K562 (cell line): ENCODE measurements around the gene PCYT1A. TPM values are rescaled to one million over a fixed set of nuclear protein-coding genes. Genes with fewer than 3 reads are reported as not detected.

Source experiments
- ATAC-seq: fragments of 200-7000 bp; cut with Tn5 transposase; 3 replicates; pipeline ENCODE4 v1.9.1; 2020; ENCODE audit warnings: moderate library complexity
- BruUV-seq: library from RNA; stranded (reverse); fragments of 400-500 nt; replicated peaks from 2 replicates; lab custom pipeline; 2021; lab: Mats Ljungman, UMichigan
- CTCF ChIA-PET: fragments of 300-600 bp; formaldehyde crosslinking; extraction: SDS; loops from one replicate; lab custom pipeline; 2021; ENCODE audit warnings: low intra/inter-chr PET ratio; lab: Yijun Ruan, JAX
- POLR2A ChIA-PET: fragments of 300-600, 350-650 bp; sonication (Branson Sonifier 250); formaldehyde crosslinking; extraction: SDS; loops from one replicate; lab custom pipeline; 2021; ENCODE audit warnings: antibody characterized with exemption, inconsistent platforms; lab: Yijun Ruan, JAX
- DNase-seq, 4 experiments: peaks; one replicate each; pipeline versions ENCODE4 v3.0.0 to v3.0.0-alpha.2; 2011 to 2018; ENCODE audit warnings: low spot score in 3 of 4, mixed read lengths in 3 of 4; ENCODE audit errors: extremely low read depth in 1 of 4
- FAIRE-seq: peaks from 2 replicates; lab custom pipeline; 2011; peaks lifted over from hg19 to GRCh38; lab: Jason Lieb, UNC
- H2AFZ ChIP-seq: 2 replicates; pipeline ENCODE4 v1.6.0; 2011; ENCODE audit warnings: low read depth, low read length, control low read depth, inconsistent platforms
- H3K27ac ChIP-seq: fragments of 200-600 bp; 3 replicates; pipeline ENCODE4 v1.8.0; 2011; ENCODE audit warnings: low read depth, mild to moderate bottlenecking, control low read depth, inconsistent platforms, low read length, moderate library complexity, mixed read lengths; ENCODE audit errors: extremely low read depth
- H3K27me3 ChIP-seq, 2 experiments: fragments of 300-600 bp in 1 of 2; 2 replicates in 1 of 2; 3 replicates in 1 of 2; pipeline versions ENCODE4 v1.6.0 to v1.8.0; 2011; ENCODE audit warnings: inconsistent platforms in 2 of 2, low read length in 2 of 2, mild to moderate bottlenecking in 1 of 2, mixed read lengths in 1 of 2, moderate library complexity in 1 of 2; ENCODE audit not compliant: control insufficient read depth in 2 of 2, insufficient read depth in 2 of 2
- H3K36me3 ChIP-seq: fragments of 300-600 bp; 3 replicates; pipeline ENCODE4 v1.8.0; 2011; ENCODE audit warnings: mild to moderate bottlenecking, low read length, inconsistent platforms; ENCODE audit not compliant: control insufficient read depth, insufficient read depth
- H3K4me1 ChIP-seq, 2 experiments: fragments of 200-600 bp in 1 of 2; replicated peaks in 1 of 2; 2 replicates in 1 of 2; 3 replicates in 1 of 2; pipeline versions ENCODE4 v1.5.1 to v1.8.0; 2011; ENCODE audit warnings: inconsistent platforms in 2 of 2, low read length in 2 of 2, mild to moderate bottlenecking in 1 of 2, mixed read lengths in 1 of 2, moderate library complexity in 1 of 2; ENCODE audit not compliant: control insufficient read depth in 2 of 2, insufficient read depth in 2 of 2
- H3K4me2 ChIP-seq: 2 replicates; pipeline ENCODE4 v1.6.1; 2011; ENCODE audit warnings: low read length, control low read depth, inconsistent platforms, mixed read lengths; ENCODE audit not compliant: insufficient read depth
- H3K4me3 ChIP-seq: fragments of 200-600 bp; sonication (generic), shearing (Covaris generic); 2 replicates; pipeline ENCODE4 v1.5.1; 2016; ENCODE audit warnings: control low read depth, inconsistent platforms
- H3K79me2 ChIP-seq: fragments of 200-600 bp; 3 replicates; pipeline ENCODE4 v1.8.0; 2011; ENCODE audit warnings: low read length, inconsistent platforms; ENCODE audit not compliant: control insufficient read depth, insufficient read depth
- H3K9ac ChIP-seq, 2 experiments: 2 replicates each; pipeline versions ENCODE4 v1.6.0 to v1.6.1; 2011; ENCODE audit warnings: low read depth in 2 of 2, low read length in 2 of 2, control low read depth in 1 of 2, inconsistent platforms in 1 of 2, mild to moderate bottlenecking in 1 of 2, mixed read lengths in 1 of 2; ENCODE audit not compliant: insufficient read depth in 1 of 2
- H3K9me1 ChIP-seq: one replicate; pipeline ENCODE4 v1.6.0; 2011; ENCODE audit warnings: inconsistent platforms, mild to moderate bottlenecking, low read length, moderate library complexity; ENCODE audit not compliant: control insufficient read depth, insufficient read depth
- H3K9me3 ChIP-seq: replicated peaks from 2 replicates; pipeline ENCODE4 v1.5.1; 2011; ENCODE audit warnings: low read depth, low read length, inconsistent platforms; ENCODE audit not compliant: control insufficient read depth, insufficient read depth
- H4K20me1 ChIP-seq: replicated peaks from 2 replicates; pipeline ENCODE4 v1.6.1; 2011; ENCODE audit warnings: low read length, inconsistent platforms, mixed read lengths; ENCODE audit not compliant: control insufficient read depth, insufficient read depth
- CBFA2T3 ChIP-seq: fragments of 450-650 bp; IDR thresholded peaks from 2 replicates; pipeline ENCODE4 v1.6.1; 2017
- CBX8 ChIP-seq: fragments of 200-600 bp; sonication (generic); IDR thresholded peaks from 2 replicates; pipeline ENCODE4 v1.6.1; 2012; ENCODE audit warnings: borderline replicate concordance, mixed run types, low read depth, mild to moderate bottlenecking, moderate library complexity, mixed read lengths, low read length, control low read depth, inconsistent platforms; ENCODE audit not compliant: poor library complexity, severe bottlenecking; ENCODE audit errors: extremely low read depth
- HSF4 ChIP-seq: fragments of 250-450 bp; sonication (Bioruptor Pico); IDR thresholded peaks from 2 replicates; pipeline ENCODE4 v2.1.2; 2022; ENCODE audit warnings: mild to moderate bottlenecking, moderate library complexity, borderline replicate concordance
- KLF16 ChIP-seq: IDR thresholded peaks from 2 replicates; pipeline ENCODE4 v1.6.1; 2016; ENCODE audit warnings: antibody characterized with exemption
- LARP7 ChIP-seq: fragments of 450-650 bp; IDR thresholded peaks from 2 replicates; pipeline ENCODE4 v1.6.1; 2016
- RAD21 ChIP-seq, 2 experiments: fragments of 250-450 bp in 1 of 2; fragments of 450-650 bp in 1 of 2; sonication (Bioruptor Pico) in 1 of 2; formaldehyde crosslinking in 1 of 2; IDR thresholded peaks in 1 of 2; conservative IDR thresholded peaks in 1 of 2; 2 replicates each; pipeline versions ENCODE4 v1.4.0 to v1.8.0; 2020 to 2022; ENCODE audit warnings: mild to moderate bottlenecking in 2 of 2, moderate library complexity in 1 of 2
- RHOXF2B ChIP-seq: fragments of 250-450 bp; sonication (Bioruptor Pico); conservative IDR thresholded peaks from 2 replicates; pipeline ENCODE4 v1.5.1; 2021
- TCF3 ChIP-seq: sonication (generic); formaldehyde crosslinking; IDR thresholded peaks from 2 replicates; pipeline ENCODE4 v1.4.0; 2020; ENCODE audit warnings: mild to moderate bottlenecking, missing genetic modification reagents
- ZBTB33 ChIP-seq: sonication (generic); formaldehyde crosslinking; IDR thresholded peaks from 2 replicates; pipeline ENCODE4 v1.8.1; 2023; ENCODE audit warnings: mild to moderate bottlenecking, missing genetic modification reagents
- ZNF518B ChIP-seq: fragments of 250-450 bp; sonication (Bioruptor Pico); IDR thresholded peaks from 2 replicates; pipeline ENCODE4 v1.5.0; 2021; ENCODE audit warnings: mild to moderate bottlenecking, moderate library complexity
- ZNF592 ChIP-seq: fragments of 450-650 bp; IDR thresholded peaks from 2 replicates; pipeline ENCODE4 v1.6.1; 2017; ENCODE audit warnings: antibody characterized with exemption, mild to moderate bottlenecking
- WGBS: fragments of 100-300 bp; shearing (Covaris generic); methylation state at CpG from one replicate; pipeline ENCODE4 v1.1.6; 2016; ENCODE audit warnings: low coverage, mixed read lengths; ENCODE audit not compliant: insufficient coverage; ENCODE audit errors: missing lambda C conversion rate; 5-methylcytosine and 5-hydroxymethylcytosine counted together
- in situ Hi-C: fragments of 300-500 bp; cut with MboI; formaldehyde crosslinking; loops from 4 replicates; pipeline ENCODE4 v1.15.0; 2018; ENCODE audit warnings: inconsistent platforms, mixed read lengths
- intact Hi-C: fragments of 100-400 bp; cut with micrococcal nuclease; formaldehyde crosslinking; loops from 2 replicates; pipeline ENCODE4 v1.14.2; 2022
- polyA plus RNA-seq, 8 experiments: library from polyadenylated mRNA; depleted of rRNA in 4 of 8; stranded (reverse) in 5 of 8; unstranded in 3 of 8; fragments of >200 nt; fragmentation: Nextera tagmentation in 2 of 8; fragmentation: Illumina TruSeq in 1 of 8; extraction: Ambion mirVana in 2 of 8; extraction: Trizol in 1 of 8; gene quantifications; 2 replicates each; pipeline versions ENCODE4 v1.2.1 to v1.2.3, GENCODE V29; 2011 to 2014; ENCODE audit warnings: inconsistent platforms in 1 of 8, missing spikeins in 1 of 8
- total RNA-seq, 7 experiments: library from RNA; depleted of rRNA in 6 of 7; stranded (reverse); fragments of >200 nt in 6 of 7; fragmentation: Illumina TruSeq in 2 of 7; extraction: Trizol in 2 of 7; gene quantifications; 2 replicates each; pipeline versions ENCODE4 v1.2.1 to v1.2.3, GENCODE V29; 2011 to 2021; ENCODE audit warnings: low replicate concordance in 1 of 7

PCYT1A gene
- total and polyA plus RNA-seq, 9 of the 15 experiments (the other 6 are each of a cell fraction or from before 2014, with no cell fraction given), result 13.4 to 62.8 (median 49.4) TPM

- ATAC-seq (peak; percentile 7), DNase-seq (peak in 3 of 4 experiments; percentile 36 to 53 (median 46)), FAIRE-seq (peak; percentile 62)
- BruUV-seq, result no TSS peak
- Histone ChIP-seq H3K9me3 (no peaks in the 10 kb centered on the region), H3K4me1 (peaks cover 43 to 83% of the 10 kb centered on the region in 2 experiments), H3K27ac (peak overlapping the region; percentile 64), H4K20me1 (no peaks in the 10 kb centered on the region), H3K27me3 (no peaks in the 10 kb centered on the region), H3K4me3 (no peak overlapping the region), H3K36me3 (no peaks in the 10 kb centered on the region), H3K9ac (peak overlapping the region; percentile 45 to 72), H3K9me1 (no peaks in the 10 kb centered on the region), H2AFZ (peak overlapping the region; percentile 71), H3K4me2 (peak overlapping the region; percentile 64), H3K79me2 (peaks cover 25% of the 10 kb centered on the region)
- intact Hi-C loops, result loop anchor here (10.0 kb wide), 1 partner anchor 480 kb away; no protein-coding TSS in a partner anchor
- TF ChIP-seq LARP7, result no peak
- TF ChIP-seq CBX8, result no peak
- peak; percentile 45 for TF ChIP-seq CBFA2T3
- peak in 1 of 2 experiments; percentile 5; a peak in 1 of 4 replicates for TF ChIP-seq RAD21 (CRISPR knock-in tag; conservative IDR thresholded peaks at IDR 0.05 in 1 of 2, IDR thresholded peaks at IDR 0.05 in 1 of 2)
- peak; percentile 45; the same call in 1 of the 2 replicates for TF ChIP-seq ZBTB33 (CRISPR knock-in tag)
- TF ChIP-seq ZNF518B (CRISPR knock-in tag), result no peak
- 0 out of 2 replicates have a peak, but pooled peaks have one; percentile 39 for TF ChIP-seq HSF4 (CRISPR knock-in tag)
- 0 out of 2 replicates have a peak, but pooled peaks have one; percentile 23 for TF ChIP-seq TCF3
- no peak for TF ChIP-seq KLF16
- TF ChIP-seq ZNF592, result peak; percentile 8
- no peak for TF ChIP-seq RHOXF2B
- ChIA-PET CTCF (interaction anchor here (0.7 to 4.0 kb wide), 2 partner anchors 49 to 121 kb away, joined by 4 to 49 read pairs; no protein-coding TSS in a partner anchor), POLR2A (interaction anchor here (0.7 to 3.0 kb wide), 8 partner anchors 15 to 168 kb away, joined by 4 to 30 read pairs (median 4); partner anchors contain the start of gene TFRC)
- in situ Hi-C loops, result loop anchor here (5.0 kb wide), 1 partner anchor 117 kb away; no protein-coding TSS in a partner anchor
- 43% methylated on average over 5 of the region's 5 CpGs for WGBS
Observed at GRCh38 chr3:196194542-196194915, 93.0 kb downstream of the PCYT1A start.
